UCSD-AML1 (cell line): ENCODE results near the gene NAGK.
"Not testable (repeated sequence)": the region's sequence is repeated elsewhere in the genome, so short reads cannot be mapped to it uniquely, and the experiment has no call there.

Experiments used
- DNase-seq: peaks from one replicate; lab custom pipeline; 2025; ENCODE audit not compliant: unreplicated experiment; lab: John Stamatoyannopoulos, UW

Gene NAGK

DNA sequence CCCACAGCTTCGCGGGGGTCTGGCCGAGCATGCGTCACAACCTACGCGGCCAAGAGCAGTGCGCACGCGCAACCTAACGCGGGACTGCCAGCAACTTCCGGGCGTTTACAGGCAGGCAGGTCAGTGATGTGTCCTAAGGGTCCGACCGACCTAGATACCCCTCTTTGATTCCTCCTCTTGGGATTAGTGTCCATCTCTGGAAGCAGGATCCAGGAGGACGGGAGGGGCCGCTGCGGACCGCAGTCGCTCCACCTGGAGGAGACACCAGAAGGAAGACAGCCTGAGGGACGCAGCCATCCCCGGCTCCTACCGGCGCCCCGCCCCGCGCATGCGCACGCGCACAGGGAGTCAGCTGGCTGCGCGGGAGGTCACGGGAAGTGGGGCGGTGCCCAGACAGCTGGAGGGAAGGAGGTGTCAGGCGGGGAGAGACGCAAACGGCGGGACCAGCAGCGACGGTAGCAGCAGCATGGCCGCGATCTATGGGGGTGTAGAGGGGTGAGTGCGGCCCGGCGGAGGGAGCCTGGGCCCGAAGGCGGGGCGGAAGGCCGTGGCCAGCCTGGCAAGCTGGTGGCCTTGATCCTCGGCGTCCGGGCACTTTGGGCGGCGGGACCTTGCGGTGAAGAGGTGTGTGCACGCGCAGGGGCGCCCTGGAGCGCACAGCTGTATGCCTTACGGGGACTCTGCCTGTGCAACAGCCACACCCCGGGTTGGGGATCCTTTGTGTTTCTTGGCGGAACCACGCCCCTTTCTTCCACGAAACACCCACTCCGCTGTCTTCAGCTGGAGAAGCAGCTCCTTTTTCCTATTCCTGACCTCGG, at the start of gene NAGK:
Gene NAGK (plus strand): TSS at position 431 of the 818 bp plus-strand sequence. CDS start 36 bp downstream, at position 467.
- DNase-seq, result peak; percentile 99

DNA sequence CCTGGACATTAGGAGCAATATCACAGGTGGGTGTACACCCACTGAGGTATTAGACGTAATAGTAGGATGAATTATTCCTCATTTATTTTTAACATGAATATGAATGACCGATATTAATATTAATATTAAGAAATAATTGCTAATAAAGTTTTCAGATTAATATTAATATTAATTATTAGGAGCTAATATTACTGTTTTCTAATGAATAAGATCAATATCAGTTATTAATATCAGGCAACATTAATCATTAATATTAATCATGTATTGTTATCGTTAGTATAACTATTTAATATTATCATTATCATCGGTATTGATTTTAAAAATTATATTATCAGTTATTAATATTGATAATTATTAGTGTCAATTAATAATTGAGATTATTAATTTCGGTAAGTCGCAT, 48.5 kb upstream of the NAGK start:
- DNase-seq, result not testable (repeated sequence)

DNA sequence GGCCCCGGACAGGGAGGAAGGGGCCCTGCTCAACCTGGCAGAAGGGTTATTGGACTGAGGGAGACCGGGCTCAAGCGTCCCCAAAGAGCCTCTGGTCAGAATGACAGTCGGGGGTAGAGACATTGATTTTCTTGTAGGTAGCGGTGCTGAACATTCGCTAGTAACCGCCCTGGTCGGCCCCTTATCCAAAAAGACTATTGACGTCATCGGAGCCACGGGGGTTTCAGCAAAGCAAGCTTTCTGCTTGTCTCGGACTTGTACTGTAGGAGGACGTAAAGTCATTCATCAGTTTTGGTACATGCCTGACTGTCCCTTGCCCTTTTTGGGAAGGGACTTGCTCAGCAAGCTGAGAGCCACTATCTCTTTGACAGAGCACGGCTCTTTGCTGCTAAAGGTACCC, 47.1 kb upstream of the NAGK start:
- not testable (repeated sequence) for DNase-seq

DNA sequence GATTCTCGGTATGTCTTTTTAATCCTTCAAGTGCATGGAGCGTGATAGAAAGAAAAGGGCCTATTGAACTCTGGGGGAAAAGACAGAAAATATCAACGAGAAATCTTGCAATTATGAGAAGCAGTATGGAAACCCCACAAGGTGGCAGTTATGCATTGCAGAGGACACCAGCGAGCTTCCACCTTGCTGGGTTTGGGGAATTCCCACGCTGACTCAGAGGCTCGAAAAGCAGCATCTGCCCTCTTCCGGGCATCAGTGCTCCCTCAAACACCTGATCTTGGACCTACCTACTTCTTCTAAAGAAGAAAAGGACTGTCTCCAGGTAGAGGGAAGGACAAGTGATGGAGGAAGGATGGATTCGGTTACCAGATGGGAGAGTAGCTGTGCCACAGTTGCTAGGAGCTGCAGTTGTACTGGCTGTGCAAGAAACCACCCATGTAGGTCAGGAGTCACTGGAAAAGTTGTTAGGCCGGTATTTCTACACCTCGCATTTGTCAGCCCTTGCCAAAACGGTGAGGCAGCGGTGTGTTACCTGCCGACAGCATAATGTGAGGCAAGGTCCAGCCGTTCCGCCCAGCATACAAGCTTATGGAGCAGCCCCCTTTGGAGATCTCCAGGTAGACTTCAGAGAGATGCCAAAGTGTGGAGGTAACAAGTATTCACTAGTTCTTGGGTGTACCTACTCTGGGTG, 44.8 kb upstream of the NAGK start:
- DNase-seq, result not testable (repeated sequence)

DNA sequence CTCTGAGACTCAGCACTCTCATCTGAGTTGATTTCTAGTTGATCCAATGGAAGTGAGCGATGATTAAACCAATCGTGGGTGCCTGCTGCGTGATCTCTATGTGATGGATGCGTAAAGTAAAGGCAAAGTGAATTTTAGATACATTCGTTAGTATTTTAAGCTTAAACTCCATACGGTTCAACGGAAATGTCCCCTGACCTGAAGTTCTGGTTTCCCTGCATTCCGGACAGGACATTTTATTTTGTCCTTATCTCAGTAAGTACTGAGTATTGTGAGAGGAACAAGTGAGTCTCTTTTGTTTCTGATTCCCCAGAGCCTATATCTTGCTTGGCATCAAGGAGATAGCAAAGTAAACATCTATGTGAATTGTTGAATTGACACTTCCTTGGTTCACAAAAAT, 32.2 kb upstream of the NAGK start:
- DNase-seq, result not testable (repeated sequence)

DNA sequence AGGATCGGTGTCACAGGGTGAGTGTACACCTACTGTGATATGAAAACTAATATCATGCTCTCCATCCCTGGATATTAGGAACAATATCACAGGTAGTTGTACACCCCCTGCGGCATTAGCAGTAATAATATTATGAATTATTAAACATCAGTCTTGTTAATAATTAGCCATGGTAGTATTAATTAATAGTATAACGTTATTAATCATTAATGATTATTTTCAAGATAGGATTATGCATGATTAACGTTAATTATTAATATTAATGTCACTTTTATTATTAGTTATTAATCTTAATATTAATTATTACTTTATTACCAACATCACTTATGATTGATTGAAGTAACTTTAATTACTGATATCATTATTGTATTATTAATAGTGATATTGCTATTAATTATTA, 26.2 kb upstream of the NAGK start:
- no peak for DNase-seq

DNA sequence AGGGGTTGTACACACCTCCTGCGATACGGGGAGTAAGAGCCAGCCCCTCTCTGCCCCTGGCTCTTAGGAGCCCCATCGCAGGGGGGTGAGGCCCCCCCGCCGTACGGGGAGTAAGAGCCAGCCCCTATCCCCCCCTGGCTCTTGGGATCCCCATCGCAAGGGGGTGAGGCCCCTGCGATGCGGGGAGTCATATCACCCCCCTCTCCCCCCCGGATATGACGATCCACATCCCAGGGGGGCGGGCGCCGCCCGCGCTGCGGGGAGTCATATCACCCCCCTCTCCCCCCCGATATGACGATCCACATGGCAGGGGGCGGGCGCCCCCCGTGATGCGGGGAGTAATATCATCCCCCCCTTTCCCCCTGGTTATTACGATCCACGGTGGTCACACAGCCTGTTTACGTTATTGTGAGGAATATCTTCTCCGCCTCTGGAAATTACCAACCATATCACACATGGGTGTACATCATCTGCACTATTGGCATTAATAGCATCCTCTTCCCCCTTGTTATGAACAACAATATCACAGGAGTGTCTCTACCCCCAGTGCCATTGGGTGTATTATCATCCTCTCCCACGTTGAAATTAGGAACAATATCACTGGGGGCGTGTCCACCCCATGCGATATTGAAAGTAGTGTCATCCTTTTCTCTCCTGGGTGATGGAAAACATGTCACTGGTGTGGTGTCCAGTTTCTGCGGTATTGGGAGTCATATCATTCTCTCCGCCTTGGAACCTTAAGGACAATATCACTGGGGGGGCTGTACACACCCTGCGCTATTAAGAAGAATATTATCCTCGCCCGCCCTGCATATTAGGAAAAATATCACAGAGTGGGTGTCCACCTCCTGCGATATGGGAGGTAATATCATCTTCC, 24.7 kb upstream of the NAGK start:
- DNase-seq, result no peak

DNA sequence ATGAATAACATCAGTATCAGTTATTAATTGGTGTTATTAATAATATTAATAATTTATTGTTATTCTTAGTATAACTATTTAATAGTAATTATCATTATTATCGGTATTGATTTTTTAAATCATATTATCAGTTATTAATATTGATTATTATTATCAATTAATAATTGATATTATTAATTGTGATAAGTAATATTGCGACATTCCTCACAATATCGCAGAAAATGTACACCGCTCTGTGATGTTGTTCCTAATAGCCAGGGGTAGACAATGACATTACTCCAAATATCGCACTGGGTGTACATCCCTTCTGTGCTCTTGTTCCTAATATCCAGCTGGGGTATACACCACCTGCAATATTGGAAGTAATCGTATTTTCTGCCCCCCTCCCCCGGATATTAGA, 23.3 kb upstream of the NAGK start:
- no peak for DNase-seq

DNA sequence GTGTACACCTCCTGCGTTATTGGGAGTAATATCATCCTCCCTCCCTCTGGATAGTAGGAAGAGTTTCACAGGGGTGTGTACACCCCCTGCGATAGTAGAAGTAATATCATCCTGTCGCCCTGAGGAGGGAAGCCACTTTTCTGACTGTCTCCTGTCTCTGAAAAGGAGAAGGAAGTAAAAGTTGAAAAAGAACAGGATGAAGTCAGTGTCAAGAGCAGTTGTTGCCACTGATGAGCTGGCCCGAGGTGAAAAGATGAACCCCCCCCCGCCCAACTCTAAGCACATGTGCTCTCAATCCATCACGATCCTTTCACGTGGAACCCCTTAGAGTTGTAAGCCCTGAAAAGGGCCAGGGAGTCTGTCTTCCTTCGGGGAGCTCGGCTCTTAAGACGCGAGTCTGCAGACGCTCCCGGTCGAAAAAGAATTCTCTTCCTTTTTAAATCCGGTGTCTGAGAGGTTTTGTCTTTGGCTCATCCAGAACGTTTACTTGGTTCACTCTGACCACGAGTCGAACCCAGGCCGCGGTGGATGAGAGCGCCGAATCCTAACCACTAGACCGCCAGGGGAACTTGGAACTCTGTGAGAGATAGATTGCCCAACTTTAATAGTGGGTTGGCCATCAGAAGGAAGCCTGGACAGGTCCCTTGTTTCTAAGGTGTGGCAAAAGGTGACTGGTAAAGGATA, 22.4 kb upstream of the NAGK start:
- DNase-seq, result no peak

DNA sequence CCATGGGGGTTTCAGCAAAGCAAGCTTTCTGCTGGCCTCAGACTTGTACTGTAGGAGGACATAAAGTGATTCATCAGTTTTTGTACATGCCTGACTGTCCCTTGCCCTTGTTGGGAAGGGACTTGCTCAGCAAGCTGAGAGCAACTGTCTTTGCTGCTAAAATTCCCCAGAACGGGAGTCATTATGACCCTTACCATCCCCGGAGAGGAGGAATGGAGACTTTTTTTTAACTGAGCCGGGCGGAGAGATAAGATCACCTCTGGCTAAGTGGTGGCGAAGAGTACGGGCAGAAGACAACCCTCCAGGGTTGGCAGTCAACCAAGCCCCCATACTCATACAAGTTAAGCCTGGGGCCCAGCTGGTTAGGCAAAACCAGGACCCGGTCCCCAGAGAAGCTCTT, 20.4 kb upstream of the NAGK start:
- DNase-seq, result no peak

DNA sequence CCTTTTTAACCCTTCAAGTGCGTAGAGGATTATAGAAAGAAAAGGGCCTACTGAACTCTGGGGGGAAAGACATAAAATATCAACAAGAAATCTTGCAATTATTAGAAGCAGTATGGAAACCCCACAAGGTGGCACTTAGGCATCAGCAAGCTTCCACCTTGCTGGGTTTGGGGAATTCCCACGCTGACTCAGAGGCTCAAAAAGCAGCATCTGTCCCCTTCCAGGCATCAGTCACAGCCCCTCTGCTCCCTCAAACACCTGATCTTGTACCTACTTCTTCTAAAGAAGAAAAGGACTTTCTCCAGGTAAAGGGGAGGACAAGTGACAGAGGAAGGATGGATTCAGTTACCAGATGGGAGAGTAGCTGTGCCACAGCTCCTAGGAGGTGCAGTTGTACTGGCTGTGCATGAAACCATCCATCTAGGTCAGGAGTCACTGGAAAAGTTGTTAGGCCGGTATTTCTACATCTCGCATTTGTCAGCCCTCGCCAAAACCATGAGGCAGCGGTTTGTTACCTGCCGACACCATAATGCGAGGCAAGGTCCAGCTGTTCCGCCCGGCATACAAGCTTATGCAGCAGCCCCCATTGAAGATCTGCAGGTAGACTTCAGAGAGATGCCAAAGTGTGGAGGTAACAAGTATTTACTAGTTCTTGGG, 18.6 kb upstream of the NAGK start:
- not testable (repeated sequence) for DNase-seq

DNA sequence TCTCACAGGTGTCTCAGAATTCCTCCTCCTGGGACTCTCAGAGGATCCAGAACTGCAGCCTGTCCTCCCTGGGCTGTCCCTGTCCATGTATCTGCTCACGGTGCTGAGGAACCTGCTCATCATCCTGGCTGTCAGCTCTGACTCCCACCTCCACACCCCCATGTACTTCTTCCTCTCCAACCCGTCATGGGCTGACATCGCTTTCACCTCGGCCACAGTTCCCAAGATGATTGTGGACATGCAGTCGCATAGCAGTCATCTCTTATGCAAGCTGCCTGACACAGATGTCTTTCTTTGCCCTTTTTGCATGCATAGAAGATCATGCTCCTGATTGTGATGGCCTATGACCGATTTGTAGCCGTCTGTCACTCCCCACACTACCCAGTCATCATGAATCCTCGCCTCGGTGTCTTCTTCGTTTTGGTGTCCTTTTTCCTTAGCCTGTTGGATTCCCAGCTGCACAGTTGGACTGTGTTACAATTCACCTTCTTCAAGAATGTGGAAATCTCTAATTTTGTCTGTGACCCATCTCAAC, 13.2 kb upstream of the NAGK start:
- not testable (repeated sequence) for DNase-seq

DNA sequence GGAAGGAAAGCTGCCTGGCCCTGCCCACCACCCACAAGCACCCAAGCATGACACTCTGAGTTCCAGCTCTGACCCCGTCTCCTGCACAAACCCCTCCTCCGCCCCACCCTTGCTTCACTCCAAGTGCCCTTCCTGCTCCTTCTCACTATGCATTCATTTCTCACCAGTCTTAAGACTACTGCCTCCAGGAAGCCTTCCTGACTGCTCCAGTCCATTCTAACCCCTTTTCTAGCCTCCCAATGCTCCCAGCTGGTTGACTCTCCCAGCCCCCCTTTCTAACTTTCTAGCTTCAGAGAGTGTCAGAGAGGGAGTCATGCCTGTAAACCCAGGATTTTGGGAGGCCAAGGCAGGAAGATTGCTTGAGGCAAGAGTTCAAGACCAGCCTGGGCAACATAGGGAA, 8.2 kb upstream of the NAGK start:
- no peak for DNase-seq

DNA sequence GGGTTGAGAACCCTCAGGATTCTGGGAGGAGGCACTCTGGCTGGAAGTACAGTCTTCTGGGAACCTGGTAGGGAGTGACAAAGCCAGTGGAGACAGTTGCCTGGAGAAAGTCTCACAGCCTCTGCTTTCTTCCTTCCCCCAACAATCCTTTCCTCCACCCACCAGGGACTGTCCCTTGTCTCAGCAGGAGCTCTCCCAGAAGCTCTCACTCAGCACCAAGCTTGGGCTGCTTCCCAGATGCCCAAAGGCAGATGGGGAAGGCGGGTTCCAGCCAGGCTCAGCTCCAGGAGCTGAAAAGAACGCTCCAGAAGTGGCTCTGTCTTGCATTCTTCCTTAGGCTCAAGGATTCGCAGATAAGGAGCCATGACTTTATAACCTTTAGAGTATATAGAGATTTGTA, 7.6 kb upstream of the NAGK start:
- no peak for DNase-seq

DNA sequence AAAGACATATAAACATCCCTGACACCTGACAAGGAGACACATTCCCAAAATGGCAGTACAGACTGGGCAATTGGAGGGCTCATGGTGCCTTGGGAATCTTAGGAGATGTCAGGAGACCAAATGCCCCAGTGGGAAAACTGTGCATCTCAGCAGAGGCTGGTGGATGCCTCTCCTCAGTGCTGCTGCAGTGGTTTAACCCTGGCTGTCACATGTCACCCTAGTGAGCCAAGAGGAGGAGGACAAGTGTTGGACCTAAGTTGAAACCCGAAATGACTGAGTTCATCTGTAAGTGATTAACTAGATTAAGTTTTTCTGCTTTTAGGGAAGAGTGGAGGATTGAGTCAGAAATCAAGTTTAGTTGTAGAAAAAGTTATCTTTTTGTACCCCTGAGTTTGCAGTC, 5.2 kb upstream of the NAGK start:
- no peak for DNase-seq

DNA sequence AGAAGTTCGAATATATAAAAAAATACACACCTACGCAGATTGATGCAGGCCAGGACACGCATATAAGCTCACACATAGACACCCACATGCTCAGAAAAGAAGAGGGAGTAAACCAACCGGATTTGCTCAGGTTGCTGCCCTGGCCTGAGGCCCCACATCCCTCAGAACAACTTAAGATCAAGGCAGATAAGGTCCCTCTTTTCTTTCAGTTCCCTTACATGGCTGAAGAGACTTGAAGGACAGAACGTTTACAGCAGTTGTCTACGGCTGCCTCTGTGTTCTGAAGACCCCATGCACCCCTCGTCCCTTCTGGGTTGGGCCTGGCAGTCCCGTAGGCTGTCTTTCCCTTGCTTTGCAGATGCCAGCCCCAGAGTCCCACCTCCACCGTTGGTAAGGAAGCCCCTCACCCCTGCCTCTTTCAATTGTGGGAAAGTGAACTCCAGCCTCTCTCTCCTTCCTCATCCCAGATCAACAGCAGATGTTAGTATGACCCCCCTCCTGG, 4.3 kb upstream of the NAGK start:
- DNase-seq, result no peak

DNA sequence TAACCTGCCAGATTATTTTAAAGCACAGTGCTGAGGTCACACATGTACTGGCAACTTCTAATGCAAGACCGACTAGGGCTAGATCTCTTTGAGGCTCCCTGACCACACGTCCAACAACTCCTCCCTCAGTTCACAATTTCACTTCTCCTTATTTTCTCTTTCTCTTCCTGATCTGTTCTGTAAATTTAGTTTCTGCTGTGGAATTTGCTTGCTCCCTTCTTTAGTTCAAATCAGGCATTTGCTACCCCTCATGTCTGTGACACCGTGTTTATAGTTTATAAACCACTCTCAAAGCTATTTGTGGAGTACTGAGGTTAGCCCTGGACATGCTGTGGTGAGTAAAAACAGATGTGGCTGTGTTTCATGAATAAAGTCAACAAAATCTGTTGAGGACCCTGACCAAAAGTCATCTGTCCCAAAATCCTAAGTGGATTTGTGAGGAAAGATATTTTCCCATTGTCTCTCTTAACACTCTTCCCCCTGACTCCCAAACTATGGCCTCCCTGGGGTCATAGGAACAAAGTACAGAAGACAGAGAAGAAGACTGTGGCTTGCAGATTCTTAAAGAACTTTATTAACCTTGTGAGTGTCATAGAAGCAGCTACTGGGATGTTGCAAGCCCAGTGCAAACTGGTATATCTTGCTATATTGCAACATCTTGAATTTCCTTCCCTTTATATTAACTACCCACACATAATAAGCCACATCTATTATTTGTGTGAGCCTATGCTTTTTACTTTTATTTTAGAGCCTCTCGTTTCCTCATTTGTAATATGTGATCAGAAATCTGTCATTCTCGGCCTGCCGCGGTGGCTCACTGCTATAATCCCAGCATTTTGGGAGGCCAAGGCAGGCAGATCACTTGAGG, 3.5 kb upstream of the NAGK start:
- DNase-seq, result no peak

DNA sequence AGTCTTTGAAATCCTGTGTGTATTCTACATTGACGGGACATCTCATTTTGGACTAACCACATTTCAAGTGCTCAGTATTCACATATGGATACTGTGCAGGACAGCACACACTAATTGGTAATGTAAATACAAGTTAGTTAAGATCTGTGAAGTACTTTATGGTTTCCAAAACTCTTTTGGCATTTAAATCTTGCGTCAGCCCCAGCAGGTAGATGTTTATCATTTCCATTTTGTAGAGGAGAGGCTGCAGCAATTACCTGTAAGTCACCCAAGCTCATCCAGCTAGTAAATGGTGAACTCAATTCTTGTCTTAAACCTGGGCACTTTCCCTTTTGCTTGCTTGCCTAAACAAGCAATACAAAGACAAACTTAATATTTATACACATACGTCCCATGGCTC, 1.6 kb upstream of the NAGK start:
- DNase-seq, result no peak

DNA sequence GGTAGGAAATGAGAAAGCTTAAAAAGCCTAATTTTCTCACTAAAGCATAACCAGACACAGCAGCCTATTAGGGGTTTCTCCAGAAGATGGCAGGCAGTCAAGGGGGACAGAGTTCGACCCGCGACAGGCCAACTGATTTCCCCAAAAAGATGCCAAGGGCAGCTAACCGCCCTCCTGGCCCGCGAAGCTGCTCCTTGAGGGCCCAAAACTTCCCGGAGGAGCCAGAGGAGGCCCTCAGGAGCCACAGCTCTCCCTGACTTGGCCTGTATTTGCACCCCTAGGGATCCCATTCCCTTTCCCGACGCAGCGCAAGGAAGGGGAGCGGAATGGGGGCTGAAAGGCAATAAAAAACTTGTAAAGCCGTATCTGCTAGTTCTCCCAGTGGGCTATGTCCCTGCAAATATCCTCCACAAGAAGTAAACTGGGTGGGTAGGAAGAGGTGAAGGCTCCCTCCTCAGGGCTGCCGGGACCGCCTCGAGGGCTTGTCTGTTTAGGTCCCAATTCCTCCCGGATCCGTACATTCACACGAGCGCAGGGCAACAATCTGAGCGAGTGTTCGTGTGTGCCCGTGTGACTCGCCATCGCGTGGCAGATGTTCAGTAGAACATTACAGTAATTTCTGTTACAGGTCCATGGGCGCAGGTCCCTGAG, 756 bp upstream of the NAGK start:
- no peak for DNase-seq
